Testis (tissue), 5 donors: ENCODE measurements around the gene VPS26A. TPM values are rescaled to one million over a fixed set of nuclear protein-coding genes. Genes with fewer than 3 reads are reported as not detected.

Experiments used
- DNase-seq: peaks from one replicate; pipeline ENCODE4 v3.0.0-alpha.2; 2019
- H3K27ac ChIP-seq, 2 donors: fragments of 200-600 bp; sonication (generic); one replicate each; pipeline ENCODE4 v1.5.1; 2019
- H3K27me3 ChIP-seq: fragments of 200-600 bp; sonication (generic); one replicate; pipeline ENCODE4 v1.5.1; 2019
- H3K36me3 ChIP-seq: fragments of 200-600 bp; sonication (generic); one replicate; pipeline ENCODE4 v1.5.1; 2017; ENCODE audit warnings: low read depth; ENCODE audit errors: missing control alignments
- H3K4me1 ChIP-seq: fragments of 200-600 bp; sonication (generic); one replicate; pipeline ENCODE4 v1.5.1; 2019
- H3K4me3 ChIP-seq, 2 donors: fragments of 200-600 bp; sonication (generic); one replicate each; pipeline ENCODE4 v1.5.1; 2017 to 2019
- H3K9me3 ChIP-seq: fragments of 200-600 bp; sonication (generic); one replicate; pipeline ENCODE4 v1.5.1; 2017
- POLR2A ChIP-seq: fragments of 450-650 bp; IDR thresholded peaks from one replicate; pipeline ENCODE4 v1.6.1; 2017; ENCODE audit warnings: antibody characterized with exemption, mild to moderate bottlenecking, moderate library complexity
- WGBS, 2 donors: methylation state at CpG; one replicate each; pipeline ENCODE4 v1.1.5; 2018; 5-methylcytosine and 5-hydroxymethylcytosine counted together
- intact Hi-C: fragments of 100-400 bp; cut with DNase I; formaldehyde crosslinking; loops from one replicate; pipeline ENCODE4 v1.15.1; 2023; ENCODE audit warnings: low total_unique reads
- long read RNA-seq, 2 donors: transcript quantifications; one replicate each; lab custom pipeline, GENCODE V29; 2026
- polyA plus RNA-seq: library from polyadenylated mRNA; stranded (reverse); fragments of 350-450 nt; fragmentation: Illumina TruSeq; extraction: RNeasy Lipid Tissue Mini Kit (QIAGEN cat#74804); gene quantifications from one replicate; pipeline ENCODE4 v1.2.3, GENCODE V29; 2014; ENCODE audit warnings: low read depth, low replicate concordance; ENCODE audit not compliant: insufficient read depth
- total RNA-seq, 2 donors: library from RNA; depleted of rRNA; stranded (reverse); fragments of >200 nt; gene quantifications; one replicate each; pipeline ENCODE4 v1.2.3, GENCODE V29; 2016
- TF ChIP-seq, protein P1 (sequence below), 3 experiments: fragments of 450-650 bp in 2 of 3; fragments of 200-600 bp in 1 of 3; sonication (generic) in 1 of 3; IDR thresholded peaks; one replicate each; pipeline ENCODE4 v1.5.1; 2016 to 2019; ENCODE audit warnings: antibody characterized with exemption in 3 of 3, mild to moderate bottlenecking in 2 of 3, moderate library complexity in 1 of 3

VPS26A gene
- total RNA-seq (10 to 100 TPM; 53.6 to 59.8 TPM), polyA plus RNA-seq (65.0 TPM)
- long read RNA-seq, donor 1, transcript VPS26A-201 (9 exons, 2,697 nt), result major isoform, 33 of 66 reads
- long read RNA-seq, donor 1, partial matches to known transcripts, result 33 of 66 reads
- long read RNA-seq, donor 1, other reads (novel, unspliced or antisense), result 0 of 66 reads
- long read RNA-seq, donor 2, transcript VPS26A-201 (9 exons, 2,697 nt), result major isoform, 13 of 21 reads
- long read RNA-seq, donor 2, partial matches to known transcripts, result 8 of 21 reads
- long read RNA-seq, donor 2, other reads (novel, unspliced or antisense), result 0 of 21 reads

GRCh38 chr10:69123747-69124562, at the start of gene VPS26A:
Gene VPS26A, plus strand, starts transcription at chr10:69124178. Its CDS starts 100 bp downstream, at chr10:69124278.
- peak; percentile 99 for DNase-seq
- WGBS, 2 donors, result 0 to 1% methylated on average over 14 to 69 of the region's 82 CpGs
- peak within 1 kb of the TSS; percentile 97 to 98 for H3K27ac ChIP-seq
- TF ChIP-seq, protein P1, sequence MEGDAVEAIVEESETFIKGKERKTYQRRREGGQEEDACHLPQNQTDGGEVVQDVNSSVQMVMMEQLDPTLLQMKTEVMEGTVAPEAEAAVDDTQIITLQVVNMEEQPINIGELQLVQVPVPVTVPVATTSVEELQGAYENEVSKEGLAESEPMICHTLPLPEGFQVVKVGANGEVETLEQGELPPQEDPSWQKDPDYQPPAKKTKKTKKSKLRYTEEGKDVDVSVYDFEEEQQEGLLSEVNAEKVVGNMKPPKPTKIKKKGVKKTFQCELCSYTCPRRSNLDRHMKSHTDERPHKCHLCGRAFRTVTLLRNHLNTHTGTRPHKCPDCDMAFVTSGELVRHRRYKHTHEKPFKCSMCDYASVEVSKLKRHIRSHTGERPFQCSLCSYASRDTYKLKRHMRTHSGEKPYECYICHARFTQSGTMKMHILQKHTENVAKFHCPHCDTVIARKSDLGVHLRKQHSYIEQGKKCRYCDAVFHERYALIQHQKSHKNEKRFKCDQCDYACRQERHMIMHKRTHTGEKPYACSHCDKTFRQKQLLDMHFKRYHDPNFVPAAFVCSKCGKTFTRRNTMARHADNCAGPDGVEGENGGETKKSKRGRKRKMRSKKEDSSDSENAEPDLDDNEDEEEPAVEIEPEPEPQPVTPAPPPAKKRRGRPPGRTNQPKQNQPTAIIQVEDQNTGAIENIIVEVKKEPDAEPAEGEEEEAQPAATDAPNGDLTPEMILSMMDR (IDR thresholded peaks at IDR 0.05), result no peak
- peak; percentile 94 for TF ChIP-seq POLR2A
- intact Hi-C loops, result no loop called here
- H3K9me3 ChIP-seq, result no peaks in the 10 kb centered on the region
- H3K4me3 ChIP-seq, result peak within 1 kb of the TSS; percentile 83 to 92
- H3K36me3 ChIP-seq, result no peaks in the 10 kb centered on the region
- H3K4me1 ChIP-seq, result peaks cover 10% of the 10 kb centered on the region
- H3K27me3 ChIP-seq, result no peaks in the 10 kb centered on the region

GRCh38 chr10:69074532-69074931, 49.4 kb upstream of the VPS26A start:
- Histone ChIP-seq H3K4me1 (no peaks in the 10 kb centered on the region), H3K27me3 (no peaks in the 10 kb centered on the region), H3K36me3 (no peaks in the 10 kb centered on the region), H3K4me3 (no peak overlapping the region), H3K27ac (no peak overlapping the region), H3K9me3 (no peaks in the 10 kb centered on the region)
- DNase-seq, result no peak
- intact Hi-C loops, result no loop called here
- 91 to 97% methylated on average over 4 of the region's 4 CpGs for WGBS, 2 donors
- no peak for TF ChIP-seq POLR2A
- TF ChIP-seq, protein P1 (IDR thresholded peaks at IDR 0.05), result no peak

GRCh38 chr10:69075431-69075830, 48.5 kb upstream of the VPS26A start:
- intact Hi-C loops, result no loop called here
- Histone ChIP-seq H3K4me1 (no peaks in the 10 kb centered on the region), H3K27me3 (no peaks in the 10 kb centered on the region), H3K9me3 (no peaks in the 10 kb centered on the region), H3K4me3 (no peak overlapping the region), H3K36me3 (no peaks in the 10 kb centered on the region), H3K27ac (no peak overlapping the region)
- 85 to 93% methylated on average over 4 of the region's 4 CpGs for WGBS, 2 donors
- no peak for DNase-seq
- TF ChIP-seq, protein P1 (IDR thresholded peaks at IDR 0.05), result no peak
- TF ChIP-seq POLR2A, result no peak

- Histone ChIP-seq H3K27ac (no peak overlapping the region), H3K4me1 (no peaks in the 10 kb centered on the region), H3K27me3 (no peaks in the 10 kb centered on the region), H3K4me3 (no peak overlapping the region), H3K36me3 (no peaks in the 10 kb centered on the region), H3K9me3 (no peaks in the 10 kb centered on the region)
- intact Hi-C loops, result no loop called here
- no peak for TF ChIP-seq POLR2A
- TF ChIP-seq, protein P1 (IDR thresholded peaks at IDR 0.05), result no peak
- DNase-seq, result no peak
- WGBS, 2 donors, result 44 to 80% methylated on average over 2 of the region's 2 CpGs
Observed at GRCh38 chr10:69078311-69078710, 45.7 kb upstream of the VPS26A start.
